Measurements from ENCODE around the gene IL17RD.

- TF ChIP-seq ZNF529 (tag by site-specific recombination; IDR thresholded peaks at IDR 0.05; ENCODE audit: insufficient replicate concordance), result no peak
- no peak for TF ChIP-seq ZSCAN30 (tag by site-specific recombination; IDR thresholded peaks at IDR 0.05)
- TF ChIP-seq ZNF785 (tag by site-specific recombination; IDR thresholded peaks at IDR 0.05), result no peak
- TF ChIP-seq MEIS1 (CRISPR knock-in tag; IDR thresholded peaks at IDR 0.05; ENCODE audit: borderline replicate concordance), result no peak
- TF ChIP-seq ZNF174 (tag by site-specific recombination; IDR thresholded peaks at IDR 0.05), result no peak
- TF ChIP-seq YY1 (tag by site-specific recombination; IDR thresholded peaks at IDR 0.05), result no peak
- TF ChIP-seq TCF7L2 (IDR thresholded peaks at IDR 0.05; ENCODE audit: borderline replicate concordance, low read depth, low read length), result no peak
- no peak for TF ChIP-seq ZNF600 (tag by site-specific recombination; IDR thresholded peaks at IDR 0.05)
- TF ChIP-seq ZNF555 (tag by site-specific recombination; conservative IDR thresholded peaks at IDR 0.05), result no peak
- TF ChIP-seq CTCF (tag by site-specific recombination; IDR thresholded peaks at IDR 0.05), result no peak
- TF ChIP-seq, protein P1, sequence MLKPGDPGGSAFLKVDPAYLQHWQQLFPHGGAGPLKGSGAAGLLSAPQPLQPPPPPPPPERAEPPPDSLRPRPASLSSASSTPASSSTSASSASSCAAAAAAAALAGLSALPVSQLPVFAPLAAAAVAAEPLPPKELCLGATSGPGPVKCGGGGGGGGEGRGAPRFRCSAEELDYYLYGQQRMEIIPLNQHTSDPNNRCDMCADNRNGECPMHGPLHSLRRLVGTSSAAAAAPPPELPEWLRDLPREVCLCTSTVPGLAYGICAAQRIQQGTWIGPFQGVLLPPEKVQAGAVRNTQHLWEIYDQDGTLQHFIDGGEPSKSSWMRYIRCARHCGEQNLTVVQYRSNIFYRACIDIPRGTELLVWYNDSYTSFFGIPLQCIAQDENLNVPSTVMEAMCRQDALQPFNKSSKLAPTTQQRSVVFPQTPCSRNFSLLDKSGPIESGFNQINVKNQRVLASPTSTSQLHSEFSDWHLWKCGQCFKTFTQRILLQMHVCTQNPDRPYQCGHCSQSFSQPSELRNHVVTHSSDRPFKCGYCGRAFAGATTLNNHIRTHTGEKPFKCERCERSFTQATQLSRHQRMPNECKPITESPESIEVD (tag by site-specific recombination; IDR thresholded peaks at IDR 0.05), result no peak
Measured at GRCh38 chr3:57046101-57046765, 118.9 kb downstream of the IL17RD start.
